Middle frontal gyrus (tissue), 1 donor: ENCODE data around the gene CCDC34.

Experiments used
- DNase-seq: peaks from one replicate; pipeline ENCODE4 v3.0.0-alpha.2; 2015; ENCODE audit warnings: low spot score; ENCODE audit errors: extremely low spot score

Gene CCDC34

GRCh38 chr11:27291954-27292636, 70.9 kb downstream of the CCDC34 start:
- DNase-seq: no peak

- no peak for DNase-seq
Observed at GRCh38 chr11:27291302-27291889, 71.6 kb downstream of the CCDC34 start.

GRCh38 chr11:27290261-27291050, 72.6 kb downstream of the CCDC34 start:
- DNase-seq: no peak
